Pancreas (tissue), 10 donors: Measurements from ENCODE around the gene ETS1. TPM values are rescaled to one million over a fixed set of nuclear protein-coding genes. Genes with fewer than 3 reads are reported as not detected.

Experiments
- ATAC-seq, 4 donors: fragments of 200-7000 bp; cut with Tn5 transposase; one replicate each; pipeline versions ENCODE4 v1.8.0 to v1.9.1; 2020; ENCODE audit warnings: mild to moderate bottlenecking in 4 of 4, moderate library complexity in 4 of 4
- DNase-seq, 6 donors: peaks; one replicate each; pipeline ENCODE4 v3.0.0-alpha.2; 2020
- FAIRE-seq: peaks from 2 replicates; lab custom pipeline; 2012; peaks lifted over from hg19 to GRCh38; lab: Jason Lieb, UNC
- H3K27ac ChIP-seq, 4 donors: fragments of 200-600 bp; sonication (generic); 1 replicate in 3 of 4; 2 replicates in 1 of 4; pipeline versions ENCODE4 v1.5.0 to v1.8.0; 2020
- H3K27me3 ChIP-seq, 4 donors: fragments of 200-600 bp; one replicate each; pipeline ENCODE4 v1.8.0; 2021
- H3K36me3 ChIP-seq, 3 donors: fragments of 200-600 bp; sonication (generic) in 1 of 3; one replicate each; pipeline versions ENCODE4 v1.5.0 to v1.8.0; 2020 to 2021
- H3K4me1 ChIP-seq, 3 donors: fragments of 200-600 bp; one replicate each; pipeline ENCODE4 v1.8.0; 2021
- H3K4me3 ChIP-seq, 4 donors: fragments of 200-600 bp; sonication (generic) in 2 of 4; one replicate each; pipeline versions ENCODE4 v1.5.0 to v1.8.0; 2020 to 2021
- H3K9me3 ChIP-seq, 4 donors: fragments of 200-600 bp; one replicate each; pipeline ENCODE4 v1.8.0; 2021
- WGBS, 2 donors: extraction: QIAGEN DNeasy Blood & Tissue Kit; methylation state at CpG; one replicate each; pipeline ENCODE4 v1.1.7; 2013; 5-methylcytosine and 5-hydroxymethylcytosine counted together
- intact Hi-C, 3 donors: fragments of 100-400 bp; cut with DNase I; formaldehyde crosslinking; loops; one replicate each; pipeline versions ENCODE4 v1.11.1 to v1.14.2; 2022
- polyA plus RNA-seq, 2 donors: library from polyadenylated mRNA; stranded (reverse); fragments of 200-250 nt; gene quantifications; one replicate each; pipeline ENCODE4 v1.2.3, GENCODE V29; 2013
- total RNA-seq, 6 donors: library from RNA; stranded (reverse); fragmentation: NEBNext Ultra II Directional in 4 of 6; extraction: Animal tissue kit (Norgen Biotek cat#: 25700) in 4 of 6; gene quantifications; one replicate each; pipeline versions ENCODE4 v1.2.1 to v1.2.4, GENCODE V29; 2021 to 2023
- TF ChIP-seq, protein P1 (sequence below), 4 donors: fragments of 200-600 bp; sonication (generic) in 3 of 4; IDR thresholded peaks; one replicate each; pipeline versions ENCODE4 v1.5.0 to v1.8.0; 2021; ENCODE audit warnings: antibody characterized with exemption in 4 of 4
- donor health status: healthy with polysubstance abuse.
- donor health status: DM: no; HTN: no; CAD: no; lungs with moderate emphysema.
- donor health status: DM: no; HTN: no; CAD: no.
- donor health status: control.
- donor health status: control.
- donor health status: Bipolar disorder and iron deficiency.
- donor health status: DM: yes; HTN: yes; CAD: no.
- donor health status: DM: no; HTN: no; CAD: no.
- donor health status: DM: no; HTN: no; CAD: no.
- donor health status: DM: yes; HTN: yes; CAD: no.

Gene ETS1
- total and polyA plus RNA-seq, 8 donors: 5.4 to 26.6 (median 13.0) TPM

GRCh38 chr11:128420265-128420664 lies 167.1 kb downstream of the ETS1 start:
- H3K4me3 ChIP-seq: no peak overlapping the region
- no peak overlapping the region for H3K27ac ChIP-seq
- FAIRE-seq (no peak), ATAC-seq (no peak), DNase-seq (no peak)
- H3K4me1 ChIP-seq: peaks cover 0 to 15% (median 0%) of the 10 kb centered on the region in 3 donors
- no peaks in the 10 kb centered on the region for H3K9me3 ChIP-seq
- TF ChIP-seq, protein P1, sequence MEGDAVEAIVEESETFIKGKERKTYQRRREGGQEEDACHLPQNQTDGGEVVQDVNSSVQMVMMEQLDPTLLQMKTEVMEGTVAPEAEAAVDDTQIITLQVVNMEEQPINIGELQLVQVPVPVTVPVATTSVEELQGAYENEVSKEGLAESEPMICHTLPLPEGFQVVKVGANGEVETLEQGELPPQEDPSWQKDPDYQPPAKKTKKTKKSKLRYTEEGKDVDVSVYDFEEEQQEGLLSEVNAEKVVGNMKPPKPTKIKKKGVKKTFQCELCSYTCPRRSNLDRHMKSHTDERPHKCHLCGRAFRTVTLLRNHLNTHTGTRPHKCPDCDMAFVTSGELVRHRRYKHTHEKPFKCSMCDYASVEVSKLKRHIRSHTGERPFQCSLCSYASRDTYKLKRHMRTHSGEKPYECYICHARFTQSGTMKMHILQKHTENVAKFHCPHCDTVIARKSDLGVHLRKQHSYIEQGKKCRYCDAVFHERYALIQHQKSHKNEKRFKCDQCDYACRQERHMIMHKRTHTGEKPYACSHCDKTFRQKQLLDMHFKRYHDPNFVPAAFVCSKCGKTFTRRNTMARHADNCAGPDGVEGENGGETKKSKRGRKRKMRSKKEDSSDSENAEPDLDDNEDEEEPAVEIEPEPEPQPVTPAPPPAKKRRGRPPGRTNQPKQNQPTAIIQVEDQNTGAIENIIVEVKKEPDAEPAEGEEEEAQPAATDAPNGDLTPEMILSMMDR (IDR thresholded peaks at IDR 0.05): no peak
- H3K27me3 ChIP-seq: no peaks in the 10 kb centered on the region
- WGBS, 2 donors: 79 to 87% methylated on average over 4 of the region's 4 CpGs
- no peaks in the 10 kb centered on the region for H3K36me3 ChIP-seq
- intact Hi-C loops: no loop called here

DNA sequence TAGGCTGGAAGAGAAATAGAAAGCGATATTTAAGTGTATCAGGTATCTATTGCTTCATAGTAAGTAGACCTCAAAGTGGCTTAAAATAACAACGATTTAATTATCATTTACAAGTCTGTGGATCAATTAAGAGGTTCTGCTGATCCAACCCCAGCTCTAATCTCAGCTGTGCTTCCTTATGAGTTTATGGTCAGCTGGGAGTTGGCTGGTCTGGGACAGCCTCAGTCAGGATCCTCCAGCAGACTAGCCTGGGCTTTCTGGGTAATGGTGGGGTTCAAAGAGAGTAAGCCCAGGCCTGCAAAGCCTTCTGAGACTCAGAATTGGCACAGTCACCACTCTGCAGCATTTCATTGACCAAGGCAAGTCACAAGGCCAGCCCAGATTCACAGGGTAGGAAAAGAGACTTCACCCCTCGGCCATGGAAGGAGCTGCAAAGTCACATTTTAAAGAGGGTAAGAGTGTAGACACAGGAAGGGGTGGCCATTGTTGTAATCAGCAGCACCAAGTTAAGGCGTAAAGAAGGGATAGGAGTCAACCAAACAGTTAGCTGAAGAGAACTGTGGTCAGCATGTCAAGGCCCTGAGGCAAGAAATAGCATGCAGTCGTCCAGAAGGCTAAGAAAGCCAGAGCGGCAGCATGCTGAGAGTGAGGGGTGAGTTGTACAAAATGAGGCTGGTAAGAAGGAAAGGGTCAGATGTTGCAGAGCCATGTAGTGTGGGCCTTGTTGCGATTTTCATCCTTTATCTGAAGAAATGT lies 168.2 kb downstream of the ETS1 start:
- no peak overlapping the region for H3K4me3 ChIP-seq
- no peaks in the 10 kb centered on the region for H3K9me3 ChIP-seq
- H3K27ac ChIP-seq: no peak overlapping the region
- DNase-seq: no peak
- intact Hi-C loops: no loop called here
- H3K36me3 ChIP-seq: no peaks in the 10 kb centered on the region
- H3K27me3 ChIP-seq: no peaks in the 10 kb centered on the region
- WGBS, 2 donors: 82 to 86% methylated on average over 7 of the region's 7 CpGs
- H3K4me1 ChIP-seq: peaks cover 0 to 4% (median 0%) of the 10 kb centered on the region in 3 donors
- TF ChIP-seq, protein P1 (IDR thresholded peaks at IDR 0.05): no peak
- no peak for ATAC-seq
- FAIRE-seq: no peak

DNA sequence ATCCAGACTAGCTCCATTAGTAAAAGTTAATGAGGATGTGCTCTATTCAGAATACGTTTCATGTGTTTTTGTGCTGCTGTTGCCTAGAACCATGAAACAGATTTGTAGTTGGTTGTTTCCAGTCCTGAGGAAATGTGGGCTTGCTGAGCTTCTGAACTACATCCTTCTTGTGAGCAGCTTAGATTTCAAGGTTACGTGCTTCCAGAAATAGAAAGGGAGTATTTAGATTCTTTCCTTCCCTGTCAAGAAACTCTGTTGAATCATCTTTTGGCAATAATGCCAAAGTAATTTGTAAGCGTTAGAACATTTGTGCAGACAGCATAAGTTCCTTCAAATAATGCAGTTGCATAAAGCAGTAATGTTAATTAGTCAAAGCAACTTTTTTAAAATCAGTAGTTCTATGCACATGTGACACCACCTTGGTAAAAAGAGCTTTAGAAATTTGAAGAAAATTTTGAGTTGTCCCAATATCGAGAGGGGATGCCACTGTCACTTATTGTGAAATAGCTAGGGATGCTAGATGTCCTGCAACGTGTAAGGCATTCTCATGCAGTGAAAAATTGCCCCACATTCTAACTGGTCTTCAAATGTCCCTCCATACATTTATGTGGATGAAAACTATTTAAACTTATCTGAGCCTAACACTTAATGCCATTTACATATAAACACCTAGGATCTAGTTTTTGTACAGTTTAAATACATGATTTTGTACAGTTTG lies 169.6 kb downstream of the ETS1 start:
- 76 to 85% methylated on average over 5 of the region's 5 CpGs for WGBS, 2 donors
- intact Hi-C loops: no loop called here
- no peak overlapping the region for H3K4me3 ChIP-seq
- no peak for DNase-seq
- ATAC-seq: no peak
- TF ChIP-seq, protein P1 (IDR thresholded peaks at IDR 0.05): no peak
- H3K4me1 ChIP-seq: peaks cover 0 to 4% (median 0%) of the 10 kb centered on the region in 3 donors
- H3K36me3 ChIP-seq: no peaks in the 10 kb centered on the region
- no peaks in the 10 kb centered on the region for H3K27me3 ChIP-seq
- peak; percentile 84 for FAIRE-seq
- no peaks in the 10 kb centered on the region for H3K9me3 ChIP-seq
- H3K27ac ChIP-seq: no peak overlapping the region

- Histone ChIP-seq H3K36me3 (no peaks in the 10 kb centered on the region), H3K27ac (no peak overlapping the region), H3K4me1 (peaks cover 0 to 4% (median 0%) of the 10 kb centered on the region in 3 donors), H3K9me3 (no peaks in the 10 kb centered on the region), H3K4me3 (no peak overlapping the region), H3K27me3 (no peaks in the 10 kb centered on the region)
- no peak for FAIRE-seq
- TF ChIP-seq, protein P1 (IDR thresholded peaks at IDR 0.05): no peak
- no peak for ATAC-seq
- intact Hi-C loops: no loop called here
- 72 to 86% methylated on average over 1 of the region's 1 CpG for WGBS, 2 donors
- no peak for DNase-seq
Measured at GRCh38 chr11:128416976-128417375, 170.4 kb downstream of the ETS1 start.
